Endodermal cell (in vitro differentiated cells): ENCODE measurements around the gene THBD. TPM values are rescaled to one million over a fixed set of nuclear protein-coding genes. Genes with fewer than 3 reads are reported as not detected.

ENCODE experiments used
- DNase-seq: peaks from one replicate; pipeline ENCODE4 v3.0.0-alpha.2; 2017
- H3K27ac ChIP-seq: 2 replicates; pipeline ENCODE4 v1.5.1; 2013; ENCODE audit warnings: mild to moderate bottlenecking, low read depth, low read length, moderate library complexity
- H3K27me3 ChIP-seq: 2 replicates; pipeline ENCODE4 v1.6.1; 2013; ENCODE audit warnings: mild to moderate bottlenecking, low read length, moderate library complexity; ENCODE audit not compliant: insufficient read depth, control insufficient read depth, poor library complexity, severe bottlenecking
- H3K36me3 ChIP-seq: 2 replicates; pipeline ENCODE4 v1.7.0; 2013; ENCODE audit warnings: mild to moderate bottlenecking, low read length, moderate library complexity; ENCODE audit not compliant: control insufficient read depth, insufficient read depth
- H3K4me1 ChIP-seq: one replicate; pipeline ENCODE4 v1.7.0; 2013; ENCODE audit warnings: low read length; ENCODE audit not compliant: control insufficient read depth, insufficient read depth
- H3K4me3 ChIP-seq: 2 replicates; pipeline ENCODE4 v1.5.1; 2013; ENCODE audit warnings: mild to moderate bottlenecking, low read length, moderate library complexity
- H3K9ac ChIP-seq: 2 replicates; pipeline ENCODE4 v1.6.1; 2013; ENCODE audit warnings: mild to moderate bottlenecking, low read length, moderate library complexity; ENCODE audit not compliant: poor library complexity, severe bottlenecking; ENCODE audit errors: extremely low read depth
- H3K9me3 ChIP-seq: 2 replicates; pipeline ENCODE4 v1.6.1; 2013; ENCODE audit warnings: mild to moderate bottlenecking, low read length, moderate library complexity; ENCODE audit not compliant: control insufficient read depth
- H3K27ac Mint-ChIP-seq: 2 replicates; pipeline ENCODE4 v1.8.0; 2020; ENCODE audit warnings: mixed read lengths
- H3K27me3 Mint-ChIP-seq: 2 replicates; pipeline ENCODE4 v1.8.0; 2021; ENCODE audit warnings: mild to moderate bottlenecking, mixed read lengths; ENCODE audit not compliant: insufficient read depth
- H3K36me3 Mint-ChIP-seq: 2 replicates; pipeline ENCODE4 v1.8.0; 2020; ENCODE audit warnings: low read depth, mixed read lengths
- H3K4me1 Mint-ChIP-seq: 2 replicates; pipeline ENCODE4 v1.8.0; 2020; ENCODE audit warnings: mixed read lengths
- H3K4me3 Mint-ChIP-seq: 2 replicates; pipeline ENCODE4 v1.8.0; 2020; ENCODE audit warnings: mild to moderate bottlenecking, moderate library complexity, mixed read lengths
- H3K9me3 Mint-ChIP-seq: 2 replicates; pipeline ENCODE4 v1.8.0; 2020; ENCODE audit warnings: mild to moderate bottlenecking, mixed read lengths
- WGBS, 2 experiments: methylation state at CpG; one replicate each; pipeline versions ENCODE4 v1.1.5 to v1.1.7; 2013; ENCODE audit warnings: missing lambda C conversion rate in 2 of 2, mixed read lengths in 1 of 2; ENCODE audit not compliant: insufficient coverage in 1 of 2, insufficient read length in 1 of 2; 5-methylcytosine and 5-hydroxymethylcytosine counted together
- total RNA-seq, 2 donors: library from RNA; stranded (reverse); fragmentation: NEBNext Ultra II Directional in 1 of 2; extraction: Animal tissue kit (Norgen Biotek cat#: 25700) in 1 of 2; gene quantifications; 2 replicates in 1 of 2; 3 replicates in 1 of 2; pipeline ENCODE4 v1.2.1, GENCODE V29; 2021
- TF ChIP-seq, protein P1 (sequence below): fragments of 200-600 bp; sonication (generic); conservative IDR thresholded peaks from 2 replicates; pipeline ENCODE4 v1.5.0; 2021; ENCODE audit warnings: antibody characterized with exemption, mild to moderate bottlenecking

THBD gene
- total RNA-seq, 2 donors from 2014 or later, result 1.2 to 2.0 TPM

DNA sequence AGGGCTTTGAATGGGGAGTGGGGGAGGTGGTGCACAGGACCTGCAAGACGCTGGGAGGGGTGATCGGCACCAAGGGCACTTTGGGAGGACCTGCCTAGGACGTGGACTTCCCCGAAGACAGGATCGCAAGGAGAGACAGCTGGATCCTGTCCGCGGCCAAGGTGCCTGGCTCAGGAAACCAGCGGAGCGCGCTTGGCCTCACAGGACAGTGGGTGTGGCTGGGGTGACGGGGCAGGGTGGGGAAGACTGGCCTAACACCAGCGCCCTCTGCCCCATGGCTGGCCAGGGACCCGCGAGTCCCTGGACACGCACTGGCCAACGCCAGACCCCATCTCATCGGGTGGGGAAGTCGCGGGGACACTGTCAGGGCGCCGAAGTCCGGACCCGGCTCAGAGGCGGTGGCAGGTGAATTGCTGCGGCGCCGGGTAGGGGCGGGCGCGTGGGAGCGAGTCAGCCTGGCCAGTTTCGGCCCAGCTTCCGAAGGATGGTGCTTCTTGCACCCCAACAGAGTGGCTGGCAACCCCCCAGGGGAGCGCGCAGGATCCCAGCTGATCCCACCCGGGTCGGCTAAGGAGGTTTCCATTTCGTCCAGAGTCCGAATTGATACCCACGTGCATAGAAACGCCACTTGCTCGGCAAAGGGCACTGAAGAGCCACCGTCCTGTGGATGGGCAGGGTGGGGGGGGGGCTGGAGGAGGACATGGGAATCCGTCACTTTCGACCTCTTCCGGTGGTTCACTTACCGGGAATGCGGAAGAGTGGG is 785 bp upstream of the THBD start:
- DNase-seq, result peak; percentile 80
- Histone ChIP-seq H3K36me3 (no peaks in the 10 kb centered on the region), H3K4me1 (peaks cover 2% of the 10 kb centered on the region), H3K4me3 (peak overlapping the region; percentile 84), H3K9ac (no peak overlapping the region), H3K27ac (no peak overlapping the region), H3K9me3 (no peaks in the 10 kb centered on the region), H3K27me3 (peaks cover 46% of the 10 kb centered on the region)
- no peak overlapping the region for H3K27ac Mint-ChIP-seq
- no peaks in the 10 kb centered on the region for H3K36me3 Mint-ChIP-seq
- peaks cover 65% of the 10 kb centered on the region for H3K27me3 Mint-ChIP-seq
- 0 to 2% methylated on average over 7 to 48 of the region's 48 CpGs for WGBS, 2 experiments
- H3K4me3 Mint-ChIP-seq, result peak overlapping the region; percentile 77
- no peaks in the 10 kb centered on the region for H3K9me3 Mint-ChIP-seq
- peaks cover 29% of the 10 kb centered on the region for H3K4me1 Mint-ChIP-seq
- TF ChIP-seq, protein P1, sequence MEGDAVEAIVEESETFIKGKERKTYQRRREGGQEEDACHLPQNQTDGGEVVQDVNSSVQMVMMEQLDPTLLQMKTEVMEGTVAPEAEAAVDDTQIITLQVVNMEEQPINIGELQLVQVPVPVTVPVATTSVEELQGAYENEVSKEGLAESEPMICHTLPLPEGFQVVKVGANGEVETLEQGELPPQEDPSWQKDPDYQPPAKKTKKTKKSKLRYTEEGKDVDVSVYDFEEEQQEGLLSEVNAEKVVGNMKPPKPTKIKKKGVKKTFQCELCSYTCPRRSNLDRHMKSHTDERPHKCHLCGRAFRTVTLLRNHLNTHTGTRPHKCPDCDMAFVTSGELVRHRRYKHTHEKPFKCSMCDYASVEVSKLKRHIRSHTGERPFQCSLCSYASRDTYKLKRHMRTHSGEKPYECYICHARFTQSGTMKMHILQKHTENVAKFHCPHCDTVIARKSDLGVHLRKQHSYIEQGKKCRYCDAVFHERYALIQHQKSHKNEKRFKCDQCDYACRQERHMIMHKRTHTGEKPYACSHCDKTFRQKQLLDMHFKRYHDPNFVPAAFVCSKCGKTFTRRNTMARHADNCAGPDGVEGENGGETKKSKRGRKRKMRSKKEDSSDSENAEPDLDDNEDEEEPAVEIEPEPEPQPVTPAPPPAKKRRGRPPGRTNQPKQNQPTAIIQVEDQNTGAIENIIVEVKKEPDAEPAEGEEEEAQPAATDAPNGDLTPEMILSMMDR, result no peak

DNA sequence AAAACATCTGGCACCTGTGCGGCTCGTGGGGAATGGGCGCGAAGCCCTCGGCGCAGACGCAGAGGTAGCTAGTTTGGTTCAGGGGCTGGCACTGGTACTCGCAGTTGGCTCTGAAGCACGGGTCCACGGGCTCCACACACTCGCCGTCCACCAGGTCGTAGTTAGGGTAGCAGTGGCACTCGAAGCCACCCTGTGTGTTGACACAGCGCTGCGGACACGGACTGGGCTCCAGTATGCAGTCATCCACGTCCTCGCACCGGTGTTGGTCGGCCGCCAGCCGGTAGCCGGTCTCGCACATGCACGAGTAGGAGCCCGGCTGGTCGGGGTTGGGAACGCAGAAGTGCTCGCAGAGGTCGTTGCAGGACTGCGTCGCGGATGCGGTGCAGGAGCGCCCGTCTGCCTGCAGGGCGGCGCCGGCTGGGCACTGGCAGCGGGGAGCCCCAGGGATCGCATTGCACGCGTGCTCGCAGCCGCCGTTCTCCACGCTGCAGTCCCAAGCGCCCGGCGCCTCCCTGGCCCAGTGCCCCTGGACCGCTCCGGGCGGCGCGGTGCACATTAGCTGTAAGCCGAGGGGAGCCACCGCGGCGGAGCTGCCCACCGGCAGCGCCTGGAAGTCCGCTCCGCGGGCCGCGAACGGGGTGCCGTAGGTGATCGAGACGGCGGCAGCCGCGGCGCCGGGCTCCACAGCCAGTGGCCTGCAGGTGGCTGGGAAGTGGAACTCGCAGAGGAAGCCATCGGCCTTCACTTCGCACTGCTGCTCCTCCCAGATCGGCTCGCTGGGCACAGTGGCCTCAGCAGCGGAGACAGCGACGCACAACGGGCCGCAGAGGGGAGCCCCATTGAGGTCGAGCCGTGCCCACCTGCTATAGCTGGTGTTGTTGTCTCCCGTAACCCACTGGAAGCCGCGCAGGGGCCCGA is 930 bp downstream of the THBD start:
- Mint-ChIP-seq H3K4me1 (peaks cover 43% of the 10 kb centered on the region), H3K27me3 (peaks cover 71% of the 10 kb centered on the region), H3K36me3 (no peaks in the 10 kb centered on the region), H3K27ac (no peak overlapping the region), H3K9me3 (no peaks in the 10 kb centered on the region), H3K4me3 (peak overlapping the region; percentile 77)
- Histone ChIP-seq H3K36me3 (no peaks in the 10 kb centered on the region), H3K27ac (no peak overlapping the region), H3K4me1 (peaks cover under 1% of the 10 kb centered on the region), H3K27me3 (peaks cover 46% of the 10 kb centered on the region), H3K9me3 (no peaks in the 10 kb centered on the region), H3K4me3 (peak overlapping the region; percentile 84), H3K9ac (no peak overlapping the region)
- DNase-seq, result peak; percentile 90
- TF ChIP-seq, protein P1, result peak; percentile 82
- WGBS, 2 experiments, result 13 to 16% methylated on average over 49 to 92 of the region's 92 CpGs

DNA sequence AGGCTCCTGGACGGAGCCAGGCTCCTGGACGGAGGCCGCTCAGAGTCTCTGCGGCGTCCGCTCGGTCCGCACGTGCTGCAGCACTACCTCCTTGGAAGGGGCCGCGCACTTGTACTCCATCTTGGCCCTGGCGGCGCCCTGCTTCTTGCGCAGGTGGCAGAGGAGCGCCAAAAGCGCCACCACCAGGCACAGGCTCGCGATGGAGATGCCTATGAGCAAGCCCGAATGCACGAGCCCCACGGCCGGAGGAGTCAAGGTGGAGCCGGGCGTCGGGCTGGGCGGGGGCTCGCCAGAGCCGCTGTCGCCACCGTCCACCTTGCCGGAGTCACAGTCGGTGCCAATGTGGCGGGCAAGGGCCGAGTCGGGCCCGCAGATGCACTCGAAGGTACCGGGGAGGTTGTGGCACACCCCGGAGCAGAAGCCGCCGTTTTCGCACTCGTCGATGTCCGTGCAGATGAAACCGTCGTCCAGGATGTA is 1.7 kb downstream of the THBD start:
- H3K4me1 Mint-ChIP-seq, result peaks cover 43% of the 10 kb centered on the region
- peaks cover 63% of the 10 kb centered on the region for H3K27me3 Mint-ChIP-seq
- no peak overlapping the region for H3K27ac Mint-ChIP-seq
- 36 to 43% methylated on average over 22 to 47 of the region's 47 CpGs for WGBS, 2 experiments
- TF ChIP-seq, protein P1, result no peak
- Histone ChIP-seq H3K27me3 (peaks cover 46% of the 10 kb centered on the region), H3K9ac (no peak overlapping the region), H3K9me3 (no peaks in the 10 kb centered on the region), H3K4me3 (peak overlapping the region; percentile 84), H3K36me3 (no peaks in the 10 kb centered on the region), H3K27ac (no peak overlapping the region), H3K4me1 (peaks cover 2% of the 10 kb centered on the region)
- H3K4me3 Mint-ChIP-seq, result no peak overlapping the region
- H3K9me3 Mint-ChIP-seq, result no peaks in the 10 kb centered on the region
- peak; percentile 82 for DNase-seq
- H3K36me3 Mint-ChIP-seq, result no peaks in the 10 kb centered on the region
